ENCODE results near the gene IZUMO4.

Gene IZUMO4

GRCh38 chr19:2135474-2136402 is 39.0 kb downstream of the IZUMO4 start:
- TF ChIP-seq SIN3A (IDR thresholded peaks at IDR 0.05; ENCODE audit: borderline replicate concordance, insufficient read depth, low read length) (no peak), REST (IDR thresholded peaks at IDR 0.05; ENCODE audit: insufficient read depth in 1 of 2, low read depth in 2 of 2, low read length in 2 of 2) (no peak), POLR2AphosphoS5 (IDR thresholded peaks at IDR 0.05; ENCODE audit: low read depth, low read length) (no peak), FOXP2 (optimal IDR thresholded peaks at IDR 0.05; ENCODE audit: borderline replicate concordance, extremely low read depth, extremely low read length, insufficient read depth) (no peak), TAF1 (IDR thresholded peaks at IDR 0.05; ENCODE audit: borderline replicate concordance, insufficient read depth, low read length) (no peak)

GRCh38 chr19:2136796-2137195 is 40.1 kb downstream of the IZUMO4 start:
- TF ChIP-seq POLR2AphosphoS5 (IDR thresholded peaks at IDR 0.05; ENCODE audit: low read depth, low read length), result no peak
- no peak for TF ChIP-seq FOXP2 (optimal IDR thresholded peaks at IDR 0.05; ENCODE audit: borderline replicate concordance, extremely low read depth, extremely low read length, insufficient read depth)
- TF ChIP-seq REST (IDR thresholded peaks at IDR 0.05; ENCODE audit: insufficient read depth in 1 of 2, low read depth in 2 of 2, low read length in 2 of 2), result no peak
- no peak for TF ChIP-seq TAF1 (IDR thresholded peaks at IDR 0.05; ENCODE audit: borderline replicate concordance, insufficient read depth, low read length)
- TF ChIP-seq SIN3A (IDR thresholded peaks at IDR 0.05; ENCODE audit: borderline replicate concordance, insufficient read depth, low read length), result no peak

GRCh38 chr19:2138061-2138728 is 41.5 kb downstream of the IZUMO4 start:
- TF ChIP-seq TAF1 (IDR thresholded peaks at IDR 0.05; ENCODE audit: borderline replicate concordance, insufficient read depth, low read length), result no peak
- no peak for TF ChIP-seq POLR2AphosphoS5 (IDR thresholded peaks at IDR 0.05; ENCODE audit: low read depth, low read length)
- no peak for TF ChIP-seq REST (IDR thresholded peaks at IDR 0.05; ENCODE audit: insufficient read depth in 1 of 2, low read depth in 2 of 2, low read length in 2 of 2)
- no peak for TF ChIP-seq FOXP2 (optimal IDR thresholded peaks at IDR 0.05; ENCODE audit: borderline replicate concordance, extremely low read depth, extremely low read length, insufficient read depth)
- no peak for TF ChIP-seq SIN3A (IDR thresholded peaks at IDR 0.05; ENCODE audit: borderline replicate concordance, insufficient read depth, low read length)

- no peak for TF ChIP-seq REST (IDR thresholded peaks at IDR 0.05; ENCODE audit: insufficient read depth in 1 of 2, low read depth in 2 of 2, low read length in 2 of 2)
- no peak for TF ChIP-seq SIN3A (IDR thresholded peaks at IDR 0.05; ENCODE audit: borderline replicate concordance, insufficient read depth, low read length)
- no peak for TF ChIP-seq FOXP2 (optimal IDR thresholded peaks at IDR 0.05; ENCODE audit: borderline replicate concordance, extremely low read depth, extremely low read length, insufficient read depth)
- TF ChIP-seq TAF1 (IDR thresholded peaks at IDR 0.05; ENCODE audit: borderline replicate concordance, insufficient read depth, low read length), result no peak
- TF ChIP-seq POLR2AphosphoS5 (IDR thresholded peaks at IDR 0.05; ENCODE audit: low read depth, low read length), result no peak
These were observed 42.8 kb downstream of the IZUMO4 start for GRCh38 chr19:2139385-2140137.
